WERI-Rb-1 (cell line): Measurements from ENCODE around the gene ADH7.
"Not testable (repeated sequence)": the region's sequence is repeated elsewhere in the genome, so short reads cannot be mapped to it uniquely, and the experiment has no call there.

Source experiments
- DNase-seq: peaks from one replicate; pipeline ENCODE4 v3.0.0-alpha.2; 2020
- H3K27ac ChIP-seq: fragments of 250-450 bp; sonication (Bioruptor Pico); 2 replicates; pipeline ENCODE4 v1.5.1; 2020; ENCODE audit warnings: mild to moderate bottlenecking, moderate library complexity
- H3K27me3 ChIP-seq: fragments of 250-450 bp; sonication (Bioruptor Pico); 2 replicates; pipeline ENCODE4 v1.5.1; 2021; ENCODE audit warnings: mild to moderate bottlenecking, low read depth, moderate library complexity; ENCODE audit not compliant: insufficient read depth, severe bottlenecking
- H3K36me3 ChIP-seq: fragments of 250-450 bp; sonication (Bioruptor Pico); 2 replicates; pipeline ENCODE4 v1.5.1; 2020; ENCODE audit warnings: mild to moderate bottlenecking, moderate library complexity
- H3K4me3 ChIP-seq: 2 replicates; pipeline ENCODE4 v1.5.1; 2011; ENCODE audit warnings: low read depth, mild to moderate bottlenecking, control low read depth, low read length
- H3K9me3 ChIP-seq: fragments of 250-450 bp; sonication (Bioruptor Pico); 2 replicates; pipeline ENCODE4 v1.5.1; 2021; ENCODE audit warnings: mild to moderate bottlenecking, moderate library complexity; ENCODE audit not compliant: severe bottlenecking
- TF ChIP-seq, protein P1 (sequence below): IDR thresholded peaks from 2 replicates; pipeline ENCODE4 v1.5.1; 2011; ENCODE audit warnings: low read depth, mild to moderate bottlenecking, control low read depth, inconsistent platforms, low read length

ADH7 gene

DNA sequence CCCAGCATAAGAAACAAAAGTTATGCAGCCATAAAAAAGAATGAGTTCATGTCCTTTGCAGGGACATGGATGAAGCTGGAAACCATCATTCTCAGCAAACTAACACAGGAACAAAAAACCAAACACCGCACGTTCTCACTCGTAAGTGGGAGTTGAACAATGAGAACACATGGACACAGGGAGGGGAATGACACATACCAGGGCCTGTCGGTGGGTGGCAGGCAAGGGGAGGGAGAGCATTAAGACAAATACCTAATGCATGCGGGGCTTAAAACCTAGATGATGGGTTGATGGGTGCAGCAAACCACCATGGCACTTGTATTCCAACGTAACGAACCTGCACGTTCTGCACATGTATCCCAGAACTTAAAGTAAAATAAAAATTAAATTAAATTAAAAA lies 19.4 kb downstream of the ADH7 start:
- TF ChIP-seq, protein P1, sequence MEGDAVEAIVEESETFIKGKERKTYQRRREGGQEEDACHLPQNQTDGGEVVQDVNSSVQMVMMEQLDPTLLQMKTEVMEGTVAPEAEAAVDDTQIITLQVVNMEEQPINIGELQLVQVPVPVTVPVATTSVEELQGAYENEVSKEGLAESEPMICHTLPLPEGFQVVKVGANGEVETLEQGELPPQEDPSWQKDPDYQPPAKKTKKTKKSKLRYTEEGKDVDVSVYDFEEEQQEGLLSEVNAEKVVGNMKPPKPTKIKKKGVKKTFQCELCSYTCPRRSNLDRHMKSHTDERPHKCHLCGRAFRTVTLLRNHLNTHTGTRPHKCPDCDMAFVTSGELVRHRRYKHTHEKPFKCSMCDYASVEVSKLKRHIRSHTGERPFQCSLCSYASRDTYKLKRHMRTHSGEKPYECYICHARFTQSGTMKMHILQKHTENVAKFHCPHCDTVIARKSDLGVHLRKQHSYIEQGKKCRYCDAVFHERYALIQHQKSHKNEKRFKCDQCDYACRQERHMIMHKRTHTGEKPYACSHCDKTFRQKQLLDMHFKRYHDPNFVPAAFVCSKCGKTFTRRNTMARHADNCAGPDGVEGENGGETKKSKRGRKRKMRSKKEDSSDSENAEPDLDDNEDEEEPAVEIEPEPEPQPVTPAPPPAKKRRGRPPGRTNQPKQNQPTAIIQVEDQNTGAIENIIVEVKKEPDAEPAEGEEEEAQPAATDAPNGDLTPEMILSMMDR, result 0 out of 2 replicates have a peak, but pooled peaks have one; percentile 6
- H3K4me3 ChIP-seq, H3K36me3 ChIP-seq, H3K27ac ChIP-seq, H3K9me3 ChIP-seq, H3K27me3 ChIP-seq: not testable (repeated sequence)
- peak; percentile 24 for DNase-seq

DNA sequence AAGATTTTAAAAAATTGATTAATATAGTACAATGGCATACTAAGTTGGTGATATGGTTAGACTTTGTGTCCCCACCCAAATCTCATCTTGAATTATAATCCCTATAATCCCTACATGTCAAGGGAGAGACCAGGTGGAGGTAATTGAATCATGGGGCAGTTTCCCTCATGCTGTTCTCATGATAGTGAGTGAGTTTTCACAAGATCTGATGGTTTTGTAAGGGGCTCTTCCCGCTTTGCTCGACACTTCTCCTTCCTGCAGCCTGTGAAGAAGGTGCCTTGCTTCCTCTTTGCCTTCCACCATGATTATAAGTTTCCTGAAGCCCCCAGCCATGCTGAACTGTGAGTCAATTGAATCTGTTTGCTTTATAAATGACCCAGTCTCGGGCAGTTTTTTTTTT lies 20.2 kb downstream of the ADH7 start:
- not testable (repeated sequence) for H3K4me3 ChIP-seq, H3K9me3 ChIP-seq, H3K27ac ChIP-seq

GRCh38 chr4:99414401-99414800 lies 20.7 kb downstream of the ADH7 start:
- Histone ChIP-seq H3K36me3 (no peaks in the 10 kb centered on the region), H3K9me3 (no peaks in the 10 kb centered on the region), H3K4me3 (no peak overlapping the region), H3K27ac (no peak overlapping the region), H3K27me3 (no peaks in the 10 kb centered on the region)
- DNase-seq, result no peak
- TF ChIP-seq, protein P1, result no peak

More for the DNA sequence above, 20.2 kb downstream of the ADH7 start:
- not testable (repeated sequence) for DNase-seq, H3K27me3 ChIP-seq, H3K36me3 ChIP-seq

DNA sequence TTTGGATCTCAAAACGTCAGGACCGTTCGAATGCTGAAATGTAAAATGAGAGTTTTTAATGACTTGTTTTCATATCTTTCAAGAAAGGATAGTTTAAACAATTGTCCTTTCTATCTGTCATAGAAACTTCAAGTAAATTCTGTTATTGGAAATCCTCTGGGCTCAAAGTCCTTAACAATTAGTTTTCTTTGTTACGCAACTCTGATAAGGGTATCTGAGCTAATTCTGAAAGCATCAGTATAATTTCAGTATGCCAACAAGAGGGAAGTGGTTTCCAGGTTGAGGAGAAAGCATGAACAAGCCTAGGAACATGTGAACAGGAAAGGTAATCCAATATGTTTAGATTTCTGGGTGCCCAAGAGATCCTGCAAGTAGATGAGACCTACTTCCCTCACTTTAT lies 22.0 kb downstream of the ADH7 start:
- Histone ChIP-seq H3K4me3 (no peak overlapping the region), H3K36me3 (no peaks in the 10 kb centered on the region), H3K9me3 (no peaks in the 10 kb centered on the region), H3K27me3 (no peaks in the 10 kb centered on the region), H3K27ac (no peak overlapping the region)
- DNase-seq, result no peak
- TF ChIP-seq, protein P1, result no peak

DNA sequence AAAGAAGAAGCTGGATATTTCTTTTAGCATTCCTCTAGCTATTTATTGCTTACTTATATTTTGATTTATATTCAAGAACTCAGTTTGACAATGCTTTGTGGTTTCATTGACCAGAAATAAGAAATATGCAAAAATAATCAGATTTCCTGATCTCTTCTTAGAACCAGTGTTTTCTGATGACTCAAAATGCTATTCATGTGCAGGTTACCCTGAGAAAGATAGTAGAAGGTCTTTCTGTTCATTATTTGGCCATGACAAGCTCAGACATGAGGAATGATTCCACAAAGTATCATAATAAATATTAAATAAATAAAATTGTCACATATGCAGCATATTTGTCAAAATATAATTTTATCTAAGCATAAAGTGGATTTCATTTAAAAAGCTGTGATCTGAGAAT lies 24.1 kb downstream of the ADH7 start:
- no peak overlapping the region for H3K4me3 ChIP-seq
- H3K9me3 ChIP-seq, result no peaks in the 10 kb centered on the region
- H3K27ac ChIP-seq, result no peak overlapping the region
- H3K27me3 ChIP-seq, result no peaks in the 10 kb centered on the region
- DNase-seq, result no peak
- TF ChIP-seq, protein P1, result no peak
- no peaks in the 10 kb centered on the region for H3K36me3 ChIP-seq

GRCh38 chr4:99410075-99410474 lies 25.1 kb downstream of the ADH7 start:
- Histone ChIP-seq H3K27me3 (no peaks in the 10 kb centered on the region), H3K9me3 (no peaks in the 10 kb centered on the region), H3K27ac (no peak overlapping the region), H3K4me3 (no peak overlapping the region), H3K36me3 (no peaks in the 10 kb centered on the region)
- TF ChIP-seq, protein P1, result no peak
- DNase-seq, result no peak
